T1000 (cell line): ENCODE data around the gene MAN2B1.
"Not testable (repeated sequence)": the region's sequence is repeated elsewhere in the genome, so short reads cannot be mapped to it uniquely, and the experiment has no call there.

Experiments used
- DNase-seq: peaks from one replicate; lab custom pipeline; 2025; ENCODE audit warnings: mixed read lengths; lab: John Stamatoyannopoulos, UW

The MAN2B1 gene

DNA sequence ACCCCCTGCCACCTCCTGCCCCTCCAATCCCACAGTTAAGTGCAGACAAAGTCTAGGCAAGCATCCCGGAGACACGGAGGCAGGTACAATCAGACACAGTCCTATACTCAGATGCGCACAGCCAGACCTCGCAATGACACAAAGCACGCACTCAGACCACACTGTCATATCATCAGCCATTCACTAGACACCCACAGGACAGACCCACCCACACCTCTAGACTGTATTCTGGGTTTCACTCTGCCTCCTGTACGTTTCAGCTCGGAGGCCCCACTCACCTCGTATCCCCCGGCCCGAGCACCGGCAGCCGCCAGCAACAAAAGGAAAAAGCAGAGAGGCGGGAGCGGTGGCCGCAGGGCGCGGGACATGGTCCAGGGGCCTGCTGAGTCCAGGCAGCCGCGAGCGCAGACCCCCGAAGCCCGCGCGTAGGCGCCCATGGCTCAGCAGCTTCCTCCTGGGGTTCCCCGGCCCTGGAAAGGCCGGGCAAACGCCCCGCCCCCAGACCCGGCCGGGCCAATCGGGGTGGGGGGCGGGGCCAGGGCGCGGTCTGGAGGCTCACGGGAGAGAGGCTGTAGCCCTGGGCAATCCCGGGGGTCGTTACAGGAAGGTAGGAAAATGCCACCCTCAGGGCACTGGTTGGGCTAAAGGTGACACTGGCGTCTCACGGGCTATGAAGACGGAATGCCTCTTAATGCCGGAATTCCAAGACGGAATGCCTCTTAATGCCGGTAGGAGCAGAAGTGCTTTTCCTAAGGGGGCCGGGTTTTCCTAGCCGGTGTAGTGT lies at the start of gene MAN2B1, which contains the start of gene WDR83:
Gene MAN2B1 (minus strand): TSS at position 478 of the 784 bp plus-strand sequence. CDS start 41 bp downstream, at position 437.
Gene WDR83 (plus strand): TSS at position 543 of the 784 bp plus-strand sequence. CDS start 2,984 bp downstream, outside the sequence.
- peak; percentile 66 for DNase-seq

DNA sequence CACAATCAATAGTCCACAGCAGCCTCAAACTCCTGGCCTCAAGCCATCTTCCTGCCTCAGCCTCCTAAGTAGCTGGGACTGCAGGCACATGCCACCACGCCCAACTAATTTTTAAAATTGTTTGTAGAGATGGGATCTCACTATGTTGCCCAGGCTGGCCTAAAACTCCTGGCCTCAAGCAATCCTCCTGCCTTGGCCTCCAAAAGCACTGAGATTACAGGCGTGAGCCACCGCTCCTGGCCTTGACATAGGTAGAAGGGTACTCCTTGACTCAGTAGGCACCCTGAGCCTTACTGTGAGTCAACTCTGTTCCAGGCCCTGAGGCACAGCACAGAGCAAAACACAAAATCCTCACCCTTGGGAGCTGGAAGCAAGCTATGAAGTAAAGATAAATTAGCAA lies 49.4 kb upstream of the MAN2B1 start:
- DNase-seq = no peak

DNA sequence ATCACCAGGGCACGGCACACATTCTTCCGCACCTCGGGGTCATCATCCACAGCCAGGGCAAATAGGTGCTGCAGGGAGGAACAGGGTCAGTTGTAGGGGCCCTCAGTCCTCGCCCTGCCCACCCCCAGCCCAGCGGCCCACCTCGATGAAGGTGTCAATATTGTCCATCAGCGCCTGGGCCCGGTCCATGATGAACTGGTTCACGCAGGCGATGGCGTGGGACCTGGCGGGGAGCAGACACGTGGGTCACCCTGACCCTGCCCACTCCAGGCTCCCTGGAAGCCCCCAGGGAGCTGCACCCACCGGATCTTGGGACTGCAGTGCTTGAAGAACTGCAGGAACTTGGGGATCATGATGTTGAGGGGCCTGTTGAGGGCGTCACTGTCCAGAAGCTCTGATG lies 48.6 kb upstream of the MAN2B1 start:
- DNase-seq = no peak

- not testable (repeated sequence) for DNase-seq
Measured at GRCh38 chr19:12713304-12713703, 46.8 kb upstream of the MAN2B1 start.

DNA sequence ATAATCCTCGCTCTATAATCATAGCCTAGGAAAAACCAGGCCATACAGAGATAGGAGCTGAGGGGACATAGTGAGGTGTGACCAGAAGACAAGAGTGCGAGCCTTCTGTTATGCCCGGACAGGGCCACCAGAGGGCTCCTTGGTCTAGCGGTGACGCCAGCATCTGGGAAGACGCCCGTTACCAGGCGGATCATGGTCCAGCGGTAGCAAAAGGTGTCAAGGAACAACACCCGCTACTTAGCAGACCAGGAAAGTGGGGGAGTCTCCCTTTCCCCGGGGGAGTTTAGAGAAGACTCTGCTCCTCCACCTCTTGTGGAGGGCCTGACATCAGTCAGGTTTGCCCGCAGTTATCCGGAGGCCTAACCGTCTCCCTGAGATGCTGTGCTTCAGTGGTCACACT lies 45.5 kb upstream of the MAN2B1 start:
- not testable (repeated sequence) for DNase-seq

DNA sequence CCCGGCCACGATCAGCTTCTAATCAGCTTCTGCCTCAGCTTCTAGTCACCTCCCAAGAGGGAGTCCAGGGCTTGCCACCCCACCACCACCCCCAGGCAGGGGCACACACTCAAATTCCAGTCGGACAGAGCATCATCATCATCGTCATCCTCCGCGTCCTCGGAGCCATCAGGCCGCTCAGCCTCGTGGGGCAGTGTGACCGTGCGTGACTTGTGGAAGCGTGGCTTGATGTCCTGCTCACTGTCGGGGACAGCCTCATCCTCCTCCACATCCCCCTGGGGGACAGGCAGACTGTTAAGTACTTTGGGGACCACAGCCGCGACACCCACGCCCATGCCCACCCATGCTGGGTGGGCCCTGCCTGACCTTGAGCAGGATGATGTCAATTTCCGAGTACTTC lies 44.6 kb upstream of the MAN2B1 start:
- DNase-seq = no peak

DNA sequence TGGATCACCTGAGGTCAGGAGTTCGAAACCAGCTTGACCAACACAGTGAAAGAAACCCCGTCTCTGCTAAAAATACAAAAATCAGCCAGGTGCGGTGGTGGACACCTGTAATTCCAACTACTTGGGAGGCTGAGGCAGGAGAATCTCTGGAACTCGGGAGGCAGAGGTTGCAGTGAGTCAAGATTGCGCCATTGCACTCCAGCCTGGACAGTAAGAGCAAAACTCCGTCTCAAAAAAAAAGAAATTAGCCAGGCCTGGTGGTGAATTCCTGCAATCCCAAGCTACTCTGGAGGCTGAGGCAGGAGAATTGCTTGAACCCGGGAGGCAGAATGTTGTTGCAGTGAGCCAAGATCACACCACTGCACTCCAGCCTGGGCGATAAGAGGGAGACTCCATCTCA lies 42.1 kb upstream of the MAN2B1 start:
- DNase-seq = no peak

GRCh38 chr19:12706332-12706718 lies 39.8 kb upstream of the MAN2B1 start:
- no peak for DNase-seq

DNA sequence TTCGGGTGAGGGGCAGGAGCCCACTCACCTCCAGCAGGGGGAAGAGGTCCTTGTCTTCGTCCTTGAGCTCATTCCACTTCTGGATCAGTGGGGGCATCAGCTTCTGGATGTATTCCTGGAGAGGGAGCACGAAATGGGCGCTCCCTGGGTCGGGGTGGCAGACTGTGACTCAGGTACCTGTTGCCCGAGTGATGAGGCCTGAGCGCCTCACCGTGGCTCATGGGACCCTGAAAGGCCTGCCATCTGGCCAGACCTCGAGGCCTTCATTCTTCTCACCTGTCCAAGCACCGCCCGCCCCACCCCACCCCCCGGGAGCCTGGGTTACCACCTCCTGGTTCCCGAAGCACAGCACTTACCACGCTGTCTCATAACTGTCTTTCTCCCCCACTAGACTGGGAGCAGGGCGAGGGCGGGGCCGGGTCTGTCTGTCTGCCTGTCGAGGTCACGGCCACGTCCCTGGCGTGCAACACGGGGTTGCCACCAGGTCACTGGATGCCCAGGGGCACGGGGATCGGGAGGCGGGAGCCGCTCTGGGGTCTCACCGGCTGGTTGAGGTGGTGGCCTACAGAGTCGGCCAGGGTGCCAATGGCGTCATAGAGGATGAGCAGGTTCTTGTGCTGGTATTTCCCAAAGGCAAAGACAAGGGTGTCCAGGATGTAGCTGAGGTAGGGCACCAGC lies 39.3 kb upstream of the MAN2B1 start:
- no peak for DNase-seq

- no peak for DNase-seq
Measured at GRCh38 chr19:12705169-12705568, 38.6 kb upstream of the MAN2B1 start.

- no peak for DNase-seq
Measured at GRCh38 chr19:12703046-12703445, 36.5 kb upstream of the MAN2B1 start.

DNA sequence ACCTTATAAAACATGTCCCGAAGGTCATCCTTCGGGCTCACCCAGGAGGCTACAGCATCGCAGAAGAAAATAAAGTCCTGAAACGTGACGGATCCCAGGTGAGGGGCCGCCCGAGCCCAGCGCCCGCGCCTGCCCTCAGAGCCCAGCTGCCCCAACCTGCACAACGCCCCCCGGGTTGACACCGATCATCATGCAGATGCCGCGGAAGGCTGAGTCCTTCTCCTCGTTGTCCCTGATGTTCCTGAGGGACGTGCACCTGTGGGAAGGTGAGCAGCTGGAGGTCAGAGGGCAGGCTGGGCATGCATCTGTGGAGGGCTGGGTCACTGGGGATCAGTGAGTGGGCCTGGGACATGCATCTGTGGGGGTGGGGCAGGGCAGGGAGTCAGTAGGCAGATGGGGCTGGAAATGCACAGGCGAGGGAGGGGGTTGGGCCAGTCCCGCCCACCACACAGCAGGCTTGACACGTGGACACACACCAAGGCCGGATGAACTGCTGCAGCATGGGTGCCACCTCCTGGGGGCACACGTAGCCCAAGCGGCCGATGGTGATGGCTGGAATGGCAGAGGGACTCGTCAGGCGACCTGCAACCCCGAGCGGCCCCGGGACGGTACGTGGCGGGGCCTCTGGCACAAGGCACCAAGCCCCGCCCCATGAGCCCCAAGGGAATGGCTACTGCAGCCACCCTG lies 35.2 kb upstream of the MAN2B1 start:
- no peak for DNase-seq

DNA sequence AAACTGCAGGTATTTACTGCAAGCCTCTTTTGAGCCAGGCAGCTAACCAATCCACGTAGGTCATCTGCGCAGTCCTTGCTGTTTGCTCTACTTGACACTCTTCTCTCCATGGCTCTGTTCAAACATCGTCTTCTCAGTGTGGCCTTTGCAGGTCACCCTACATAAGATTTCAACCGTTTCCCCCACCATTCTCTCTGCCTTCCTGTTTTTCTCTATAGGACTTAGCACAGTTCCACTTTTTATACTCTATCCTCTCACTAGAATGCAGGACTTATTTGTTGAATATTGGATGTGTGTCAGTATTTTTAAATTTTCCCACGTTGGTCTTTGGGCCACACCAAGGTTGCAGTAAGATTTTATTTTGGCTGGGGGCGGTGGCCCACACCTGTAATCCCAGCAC lies 31.6 kb upstream of the MAN2B1 start:
- DNase-seq = no peak

DNA sequence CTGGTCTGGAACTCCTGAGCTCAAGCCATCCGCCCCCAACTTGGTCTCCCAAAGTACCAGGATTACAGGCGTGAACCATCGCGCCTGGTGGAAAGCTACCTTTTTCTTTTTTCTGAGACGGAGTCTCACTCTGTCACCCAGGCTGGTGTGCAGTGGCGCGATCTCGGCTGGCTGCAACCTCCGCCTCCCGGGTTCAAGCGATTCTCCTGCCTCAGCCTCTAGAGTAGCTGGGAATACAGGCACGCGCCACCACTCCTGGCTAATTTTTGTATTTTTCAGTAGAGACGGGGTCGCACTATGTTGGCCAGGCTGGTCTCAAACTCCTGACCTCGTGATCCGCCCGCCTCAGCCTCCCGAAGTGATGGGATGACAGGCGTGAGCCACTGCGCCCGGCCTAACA lies 30.9 kb upstream of the MAN2B1 start:
- not testable (repeated sequence) for DNase-seq

GRCh38 chr19:12696366-12697335 lies 30.1 kb upstream of the MAN2B1 start, which contains the start of gene FBXW9:
Gene FBXW9 (minus strand): TSS chr19:12696631. CDS start chr19:12696581, 50 bp downstream.
- peak; percentile 84 for DNase-seq

- DNase-seq = no peak
Measured at GRCh38 chr19:12695997-12696365, 29.4 kb upstream of the MAN2B1 start.

GRCh38 chr19:12695514-12695913 lies 29.0 kb upstream of the MAN2B1 start:
- no peak for DNase-seq

DNA sequence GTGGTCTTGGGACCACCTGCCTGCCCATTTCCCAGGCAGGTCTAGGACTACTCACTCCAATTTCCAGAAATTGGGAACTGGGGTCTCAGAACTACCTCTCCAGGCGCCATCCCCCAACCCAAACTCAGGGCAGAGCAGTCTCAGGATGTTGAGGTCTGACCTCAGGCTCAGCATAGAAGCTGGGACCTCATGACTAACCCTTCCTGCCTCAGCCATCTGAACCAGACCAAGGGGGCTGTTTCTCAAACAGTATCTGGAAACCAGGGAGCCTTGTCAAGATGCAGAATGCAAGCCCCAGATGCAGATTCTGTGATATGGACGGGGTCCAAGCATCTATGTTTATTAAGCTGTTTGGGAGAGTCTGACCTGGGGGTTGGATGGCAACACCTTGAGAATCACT lies 28.6 kb upstream of the MAN2B1 start:
- DNase-seq = no peak

- no peak for DNase-seq
Measured at GRCh38 chr19:12694641-12695040, 28.1 kb upstream of the MAN2B1 start.

DNA sequence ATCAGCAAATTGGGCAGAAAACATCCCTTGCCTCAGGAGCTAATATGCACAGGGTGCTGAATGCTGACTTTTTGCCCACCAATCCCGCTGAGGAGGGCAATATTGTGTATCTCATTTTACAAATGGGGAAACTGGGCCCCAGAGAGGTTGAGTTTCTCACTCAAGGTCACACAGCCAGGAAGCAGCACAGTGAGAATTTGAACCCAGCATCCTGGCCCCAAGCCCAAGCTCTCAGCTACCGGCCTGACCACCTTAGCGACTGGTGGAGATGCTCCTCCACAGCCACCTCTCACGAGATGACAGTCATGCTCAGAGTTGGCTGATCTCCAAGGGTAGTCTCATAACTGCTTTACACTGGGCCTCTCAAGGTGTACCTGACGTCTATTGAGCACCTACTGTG lies 26.4 kb upstream of the MAN2B1 start:
- no peak for DNase-seq

DNA sequence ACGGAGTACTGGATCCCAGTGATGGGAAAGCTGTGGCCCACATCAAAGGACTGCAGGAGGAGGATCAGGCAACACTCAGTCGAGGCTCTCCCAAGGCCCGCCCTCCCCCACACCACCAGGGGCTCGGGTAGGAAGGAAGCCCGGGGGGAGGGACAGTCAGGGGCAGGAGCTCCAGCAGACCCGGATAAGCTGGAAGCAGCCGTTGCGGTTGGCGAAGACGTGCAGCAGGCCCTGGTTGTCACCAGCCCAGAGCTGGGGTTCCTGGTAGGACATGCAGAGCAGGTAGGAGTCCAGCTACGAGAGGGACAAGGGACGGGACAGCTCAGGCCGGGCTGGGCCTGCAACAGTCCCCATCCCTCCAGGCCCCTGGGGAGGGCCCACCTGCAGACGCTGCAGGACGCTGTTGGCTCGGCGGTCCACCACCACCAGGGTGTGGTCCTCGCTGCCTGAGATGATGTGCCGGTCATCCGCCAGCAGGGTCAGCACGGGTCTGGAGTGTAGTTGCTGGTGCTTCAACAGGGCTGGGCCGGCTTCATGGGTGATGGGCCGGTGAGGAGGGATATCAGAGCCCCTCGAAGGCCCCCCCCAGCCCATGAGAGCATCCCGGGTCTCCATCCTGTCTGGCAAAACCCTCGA lies 23.2 kb upstream of the MAN2B1 start:
- no peak for DNase-seq
